ENCODE results near the gene LAMA1. TPM values are rescaled to one million over a fixed set of nuclear protein-coding genes. Genes with fewer than 3 reads are reported as not detected.
"Not testable (repeated sequence)": the region's sequence is repeated elsewhere in the genome, so short reads cannot be mapped to it uniquely, and the experiment has no call there.

Gene LAMA1
- total RNA-seq, 1 experiment from 2014 or later = not detected

- H3K4me1 ChIP-seq (ENCODE audit: low read length) = no peaks in the 10 kb centered on the region
- H3K79me2 ChIP-seq (ENCODE audit: low read length) = no peaks in the 10 kb centered on the region
- DNase-seq = no peak
- H4K20me1 ChIP-seq (ENCODE audit: insufficient read depth, low read depth, low read length) = no peaks in the 10 kb centered on the region
- no peaks in the 10 kb centered on the region for H3K9me2 ChIP-seq (replicated peaks; ENCODE audit: insufficient read depth, low read length)
- no peak overlapping the region for H3K27ac ChIP-seq (ENCODE audit: low read length)
- H3K9ac ChIP-seq (ENCODE audit: low read length) = no peak overlapping the region
- H3K36me3 ChIP-seq (ENCODE audit: insufficient read depth, low read length) = no peaks in the 10 kb centered on the region
- H2AFZ ChIP-seq (ENCODE audit: low read length) = no peak overlapping the region
- H3K27me3 ChIP-seq (ENCODE audit: low read length) = no peaks in the 10 kb centered on the region
- no peak overlapping the region for H3K4me2 ChIP-seq (ENCODE audit: low read depth, low read length, poor library complexity, severe bottlenecking)
- H3K9me3 ChIP-seq (ENCODE audit: low read length) = no peaks in the 10 kb centered on the region
- no peak overlapping the region for H3K4me3 ChIP-seq (ENCODE audit: low read length)
Measured at GRCh38 chr18:7152440-7152839, 34.8 kb upstream of the LAMA1 start.

DNA sequence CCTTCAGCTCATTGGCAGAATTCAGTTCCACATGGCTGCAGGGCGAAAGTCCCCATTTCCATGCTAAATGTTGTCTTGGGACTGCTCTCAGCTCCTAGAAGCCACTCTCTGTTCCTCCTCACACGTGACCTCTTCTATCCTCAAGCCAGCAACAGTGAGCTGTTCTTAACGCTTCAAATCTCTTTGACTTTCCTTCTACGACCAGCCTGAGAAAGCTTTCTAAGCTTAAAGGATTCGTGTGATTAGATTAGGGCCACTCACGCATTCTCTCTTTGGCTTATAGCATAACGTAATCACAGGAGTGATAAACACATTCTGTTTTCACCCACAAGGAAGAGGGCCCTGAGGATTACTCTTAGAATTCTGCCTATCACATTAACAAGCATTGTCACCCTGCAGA lies 29.8 kb upstream of the LAMA1 start:
- no peaks in the 10 kb centered on the region for H3K79me2 ChIP-seq (ENCODE audit: low read length)
- no peak overlapping the region for H3K4me3 ChIP-seq (ENCODE audit: low read length)
- no peak for DNase-seq
- no peaks in the 10 kb centered on the region for H4K20me1 ChIP-seq (ENCODE audit: insufficient read depth, low read depth, low read length)
- H3K4me1 ChIP-seq (ENCODE audit: low read length) = no peaks in the 10 kb centered on the region
- peaks cover 2% of the 10 kb centered on the region; the same call in 1 of the 2 replicates for H3K9me3 ChIP-seq (ENCODE audit: low read length)
- no peak overlapping the region for H3K4me2 ChIP-seq (ENCODE audit: low read depth, low read length, poor library complexity, severe bottlenecking)
- no peaks in the 10 kb centered on the region for H3K9me2 ChIP-seq (replicated peaks; ENCODE audit: insufficient read depth, low read length)
- H3K9ac ChIP-seq (ENCODE audit: low read length) = no peak overlapping the region
- no peak overlapping the region for H2AFZ ChIP-seq (ENCODE audit: low read length)
- H3K27me3 ChIP-seq (ENCODE audit: low read length) = no peaks in the 10 kb centered on the region
- H3K27ac ChIP-seq (ENCODE audit: low read length) = no peak overlapping the region
- H3K36me3 ChIP-seq (ENCODE audit: insufficient read depth, low read length) = no peaks in the 10 kb centered on the region

DNA sequence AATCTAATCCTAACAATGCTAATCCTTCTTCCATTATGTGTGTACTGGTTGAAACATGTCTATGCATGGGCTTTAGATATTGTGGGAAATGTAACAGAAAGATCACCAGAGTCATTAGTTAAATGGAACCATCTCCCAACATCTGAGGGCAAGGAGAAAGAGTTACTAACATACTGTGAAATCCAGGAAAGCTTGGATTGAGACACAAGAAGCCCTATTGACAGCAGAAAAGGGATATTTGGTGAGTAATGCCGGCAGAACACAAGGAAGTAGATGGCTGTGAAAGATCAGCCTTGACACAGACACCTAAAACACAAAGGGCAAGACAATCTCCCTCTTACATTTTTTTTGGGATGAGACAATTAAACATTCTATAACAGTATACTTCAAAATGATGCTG lies 28.5 kb upstream of the LAMA1 start:
- Histone ChIP-seq H2AFZ (ENCODE audit: low read length) (no peak overlapping the region), H3K4me3 (ENCODE audit: low read length) (no peak overlapping the region), H4K20me1 (ENCODE audit: insufficient read depth, low read depth, low read length) (no peaks in the 10 kb centered on the region), H3K27ac (ENCODE audit: low read length) (no peak overlapping the region), H3K27me3 (ENCODE audit: low read length) (no peaks in the 10 kb centered on the region), H3K9me2 (replicated peaks; ENCODE audit: insufficient read depth, low read length) (no peaks in the 10 kb centered on the region), H3K9me3 (ENCODE audit: low read length) (peaks cover 2% of the 10 kb centered on the region; the same call in 1 of the 2 replicates), H3K4me1 (ENCODE audit: low read length) (no peaks in the 10 kb centered on the region), H3K4me2 (ENCODE audit: low read depth, low read length, poor library complexity, severe bottlenecking) (no peak overlapping the region), H3K79me2 (ENCODE audit: low read length) (no peaks in the 10 kb centered on the region), H3K36me3 (ENCODE audit: insufficient read depth, low read length) (no peaks in the 10 kb centered on the region), H3K9ac (ENCODE audit: low read length) (no peak overlapping the region)
- no peak for DNase-seq

DNA sequence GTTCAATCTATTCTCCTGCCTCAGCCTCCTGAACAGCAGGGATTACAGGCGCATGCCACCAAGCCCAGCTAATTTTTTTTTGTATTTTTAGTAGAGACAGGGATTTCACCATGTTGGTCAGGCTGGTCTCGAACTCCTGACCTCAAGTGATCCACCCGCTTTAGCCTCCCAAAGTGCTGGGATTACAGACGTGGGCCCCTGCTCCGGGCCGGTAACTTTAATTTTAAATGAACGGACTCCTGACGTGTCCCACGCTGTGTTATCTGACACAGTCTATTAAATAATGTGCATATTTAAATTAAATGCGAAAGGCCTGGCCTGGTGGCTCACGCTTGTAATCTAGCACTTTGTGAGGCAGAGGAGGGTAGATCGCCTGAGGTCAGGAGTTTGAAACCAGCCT lies 27.3 kb upstream of the LAMA1 start:
- not testable (repeated sequence) for H3K9ac ChIP-seq (ENCODE audit: low read length); H3K4me3 ChIP-seq (ENCODE audit: low read length); H3K27me3 ChIP-seq (ENCODE audit: low read length); H3K4me1 ChIP-seq (ENCODE audit: low read length); H3K9me2 ChIP-seq (replicated peaks; ENCODE audit: insufficient read depth, low read length); H2AFZ ChIP-seq (ENCODE audit: low read length); H3K9me3 ChIP-seq (ENCODE audit: low read length); DNase-seq; H3K79me2 ChIP-seq (ENCODE audit: low read length); H3K4me2 ChIP-seq (ENCODE audit: low read depth, low read length, poor library complexity, severe bottlenecking); H3K36me3 ChIP-seq (ENCODE audit: insufficient read depth, low read length); H3K27ac ChIP-seq (ENCODE audit: low read length); H4K20me1 ChIP-seq (ENCODE audit: insufficient read depth, low read depth, low read length)

DNA sequence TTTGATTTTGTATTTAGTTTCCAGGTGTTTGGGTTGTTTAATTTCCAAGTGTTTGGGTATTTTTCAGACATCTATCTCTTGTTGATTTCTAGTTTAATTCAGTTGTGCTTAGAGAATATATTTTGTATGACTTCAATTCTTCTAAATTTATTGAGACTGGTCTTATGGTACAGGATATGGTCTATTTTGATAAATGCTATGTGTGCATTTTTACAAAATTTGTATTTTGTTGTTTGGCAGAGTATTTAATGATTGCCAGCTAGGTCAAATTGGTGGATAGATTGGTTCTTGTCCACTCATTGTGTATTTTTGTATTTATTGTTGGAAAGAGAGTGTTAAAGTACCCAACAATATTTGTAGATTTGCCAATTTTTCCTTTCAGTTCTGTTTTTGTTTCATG lies 23.7 kb upstream of the LAMA1 start:
- no peak overlapping the region for H3K4me2 ChIP-seq (ENCODE audit: low read depth, low read length, poor library complexity, severe bottlenecking)
- H3K27ac ChIP-seq (ENCODE audit: low read length) = no peak overlapping the region
- DNase-seq = no peak
- no peaks in the 10 kb centered on the region for H4K20me1 ChIP-seq (ENCODE audit: insufficient read depth, low read depth, low read length)
- H3K9me3 ChIP-seq (ENCODE audit: low read length) = peaks cover 2% of the 10 kb centered on the region; the same call in 1 of the 2 replicates
- no peak overlapping the region for H2AFZ ChIP-seq (ENCODE audit: low read length)
- H3K4me3 ChIP-seq (ENCODE audit: low read length) = no peak overlapping the region
- H3K4me1 ChIP-seq (ENCODE audit: low read length) = no peaks in the 10 kb centered on the region
- no peaks in the 10 kb centered on the region for H3K27me3 ChIP-seq (ENCODE audit: low read length)
- H3K79me2 ChIP-seq (ENCODE audit: low read length) = no peaks in the 10 kb centered on the region
- H3K9me2 ChIP-seq (replicated peaks; ENCODE audit: insufficient read depth, low read length) = no peaks in the 10 kb centered on the region
- no peak overlapping the region for H3K9ac ChIP-seq (ENCODE audit: low read length)
- H3K36me3 ChIP-seq (ENCODE audit: insufficient read depth, low read length) = no peaks in the 10 kb centered on the region

DNA sequence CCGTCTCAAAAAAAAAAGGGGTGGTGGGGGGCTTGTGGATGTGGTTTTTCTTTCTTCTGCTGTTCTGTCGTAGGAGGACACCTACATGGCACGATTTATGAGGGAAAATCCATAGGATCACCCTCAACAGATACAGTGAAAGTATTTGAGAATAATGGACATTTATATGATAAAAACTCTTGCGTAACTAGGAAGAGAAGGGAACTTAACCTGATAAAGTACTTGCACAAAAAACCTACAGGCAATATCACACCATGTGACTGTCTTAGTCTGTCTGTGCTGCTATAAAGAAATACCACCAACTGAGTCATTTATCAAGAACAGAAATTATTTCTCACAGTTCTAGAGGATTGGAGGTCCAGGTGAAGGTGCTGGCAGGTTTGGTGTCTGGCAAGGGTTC lies 21.8 kb upstream of the LAMA1 start:
- H3K4me3 ChIP-seq (ENCODE audit: low read length) = no peak overlapping the region

DNA sequence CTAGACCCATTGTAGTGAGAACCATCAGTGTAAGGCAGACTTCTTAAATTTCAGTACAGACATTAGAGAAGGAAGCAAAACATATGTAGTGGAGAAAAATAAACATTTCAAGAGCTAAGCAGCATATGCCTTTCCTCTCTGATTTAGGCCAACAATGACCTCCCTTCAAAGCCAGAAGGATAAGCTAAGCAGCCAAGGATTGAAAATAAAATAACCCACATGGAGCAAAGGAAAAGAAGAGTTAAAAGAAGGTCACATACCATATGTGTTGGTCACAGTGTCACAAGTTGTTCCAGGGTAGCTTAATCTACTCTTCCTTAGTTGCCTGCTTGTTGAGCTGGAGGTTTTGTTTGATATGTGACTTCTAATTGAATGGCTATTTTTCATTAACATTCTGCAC lies 15.6 kb upstream of the LAMA1 start:
- no peaks in the 10 kb centered on the region for H4K20me1 ChIP-seq (ENCODE audit: insufficient read depth, low read depth, low read length)
- no peak overlapping the region for H3K4me3 ChIP-seq (ENCODE audit: low read length)
- no peaks in the 10 kb centered on the region for H3K27me3 ChIP-seq (ENCODE audit: low read length)
- H3K9me3 ChIP-seq (ENCODE audit: low read length) = no peaks in the 10 kb centered on the region
- no peak overlapping the region for H3K9ac ChIP-seq (ENCODE audit: low read length)
- no peak overlapping the region for H3K4me2 ChIP-seq (ENCODE audit: low read depth, low read length, poor library complexity, severe bottlenecking)
- DNase-seq = no peak
- no peaks in the 10 kb centered on the region for H3K79me2 ChIP-seq (ENCODE audit: low read length)
- H2AFZ ChIP-seq (ENCODE audit: low read length) = no peak overlapping the region
- H3K27ac ChIP-seq (ENCODE audit: low read length) = no peak overlapping the region
- H3K36me3 ChIP-seq (ENCODE audit: insufficient read depth, low read length) = no peaks in the 10 kb centered on the region
- H3K4me1 ChIP-seq (ENCODE audit: low read length) = no peaks in the 10 kb centered on the region
- H3K9me2 ChIP-seq (replicated peaks; ENCODE audit: insufficient read depth, low read length) = no peaks in the 10 kb centered on the region

More for the DNA sequence above, 21.8 kb upstream of the LAMA1 start:
- no peaks in the 10 kb centered on the region for H4K20me1 ChIP-seq (ENCODE audit: insufficient read depth, low read depth, low read length)
- no peak overlapping the region for H3K9ac ChIP-seq (ENCODE audit: low read length)
- H3K36me3 ChIP-seq (ENCODE audit: insufficient read depth, low read length) = no peaks in the 10 kb centered on the region
- H3K27me3 ChIP-seq (ENCODE audit: low read length) = no peaks in the 10 kb centered on the region
- no peak overlapping the region for H2AFZ ChIP-seq (ENCODE audit: low read length)
- no peak for DNase-seq
- no peaks in the 10 kb centered on the region for H3K9me2 ChIP-seq (replicated peaks; ENCODE audit: insufficient read depth, low read length)
- H3K4me2 ChIP-seq (ENCODE audit: low read depth, low read length, poor library complexity, severe bottlenecking) = no peak overlapping the region
- no peaks in the 10 kb centered on the region; the same call in 1 of the 2 replicates for H3K9me3 ChIP-seq (ENCODE audit: low read length)
- H3K27ac ChIP-seq (ENCODE audit: low read length) = no peak overlapping the region
- no peaks in the 10 kb centered on the region for H3K4me1 ChIP-seq (ENCODE audit: low read length)
- H3K79me2 ChIP-seq (ENCODE audit: low read length) = no peaks in the 10 kb centered on the region

GRCh38 chr18:7132356-7133150 lies 15.0 kb upstream of the LAMA1 start:
- no peaks in the 10 kb centered on the region for H3K9me2 ChIP-seq (replicated peaks; ENCODE audit: insufficient read depth, low read length)
- no peaks in the 10 kb centered on the region for H3K9me3 ChIP-seq (ENCODE audit: low read length)
- H3K79me2 ChIP-seq (ENCODE audit: low read length) = no peaks in the 10 kb centered on the region
- no peaks in the 10 kb centered on the region for H3K36me3 ChIP-seq (ENCODE audit: insufficient read depth, low read length)
- no peak overlapping the region for H2AFZ ChIP-seq (ENCODE audit: low read length)
- no peaks in the 10 kb centered on the region for H4K20me1 ChIP-seq (ENCODE audit: insufficient read depth, low read depth, low read length)
- no peak overlapping the region for H3K9ac ChIP-seq (ENCODE audit: low read length)
- no peak overlapping the region for H3K4me3 ChIP-seq (ENCODE audit: low read length)
- no peak for DNase-seq
- no peaks in the 10 kb centered on the region for H3K4me1 ChIP-seq (ENCODE audit: low read length)
- no peak overlapping the region for H3K27ac ChIP-seq (ENCODE audit: low read length)
- no peak overlapping the region for H3K4me2 ChIP-seq (ENCODE audit: low read depth, low read length, poor library complexity, severe bottlenecking)
- no peaks in the 10 kb centered on the region for H3K27me3 ChIP-seq (ENCODE audit: low read length)

Measured in Karpas-422 (cell line).